ENCODE data around the gene FGF14. TPM values are rescaled to one million over a fixed set of nuclear protein-coding genes. Genes with fewer than 3 reads are reported as not detected.
"Not testable (repeated sequence)": the region's sequence is repeated elsewhere in the genome, so short reads cannot be mapped to it uniquely, and the experiment has no call there.

Gene FGF14
- polyA plus RNA-seq, 2 donors = 0.04 to 0.29 TPM

- H3K27ac ChIP-seq (ENCODE audit: low read depth in 2 of 2, low read length in 1 of 2) = no peak overlapping the region
- no peaks in the 10 kb centered on the region for H3K9me3 ChIP-seq (ENCODE audit: control insufficient read depth in 2 of 2, insufficient read depth in 1 of 2, low read depth in 1 of 2, low read length in 1 of 2)
- H3K27me3 ChIP-seq (ENCODE audit: control insufficient read depth in 1 of 2, insufficient read depth in 2 of 2, low read length in 2 of 2) = no peaks in the 10 kb centered on the region
- no peak overlapping the region for H3K4me3 ChIP-seq (ENCODE audit: low read depth in 1 of 2, low read length in 2 of 2)
- no peaks in the 10 kb centered on the region for H3K4me1 ChIP-seq (ENCODE audit: control insufficient read depth in 2 of 2, insufficient read depth in 2 of 2, low read length in 1 of 2)
- 80 to 86% methylated on average over 4 of the region's 4 CpGs for WGBS, 2 donors
- no peaks in the 10 kb centered on the region for H3K36me3 ChIP-seq (ENCODE audit: control insufficient read depth in 2 of 2, insufficient read depth in 2 of 2, low read length in 1 of 2)
These were observed 555.1 kb downstream of the FGF14 start for GRCh38 chr13:101846701-101847100.

- Histone ChIP-seq H3K9me3 (ENCODE audit: control insufficient read depth in 2 of 2, insufficient read depth in 1 of 2, low read depth in 1 of 2, low read length in 1 of 2) (no peaks in the 10 kb centered on the region), H3K4me3 (ENCODE audit: low read depth in 1 of 2, low read length in 2 of 2) (no peak overlapping the region), H3K4me1 (ENCODE audit: control insufficient read depth in 2 of 2, insufficient read depth in 2 of 2, low read length in 1 of 2) (no peaks in the 10 kb centered on the region), H3K27me3 (ENCODE audit: control insufficient read depth in 1 of 2, insufficient read depth in 2 of 2, low read length in 2 of 2) (no peaks in the 10 kb centered on the region), H3K36me3 (ENCODE audit: control insufficient read depth in 2 of 2, insufficient read depth in 2 of 2, low read length in 1 of 2) (no peaks in the 10 kb centered on the region), H3K27ac (ENCODE audit: low read depth in 2 of 2, low read length in 1 of 2) (no peak overlapping the region)
- WGBS, 2 donors = 72 to 82% methylated on average over 2 of the region's 2 CpGs
These were observed 555.6 kb downstream of the FGF14 start for GRCh38 chr13:101846249-101846648.

- WGBS, 2 donors = 60 to 63% methylated on average over 4 of the region's 4 CpGs
- H3K4me1 ChIP-seq (ENCODE audit: control insufficient read depth in 2 of 2, insufficient read depth in 2 of 2, low read length in 1 of 2) = no peaks in the 10 kb centered on the region
- H3K27ac ChIP-seq (ENCODE audit: low read depth in 2 of 2, low read length in 1 of 2) = no peak overlapping the region
- no peaks in the 10 kb centered on the region for H3K36me3 ChIP-seq (ENCODE audit: control insufficient read depth in 2 of 2, insufficient read depth in 2 of 2, low read length in 1 of 2)
- no peaks in the 10 kb centered on the region for H3K27me3 ChIP-seq (ENCODE audit: control insufficient read depth in 1 of 2, insufficient read depth in 2 of 2, low read length in 2 of 2)
- no peak overlapping the region for H3K4me3 ChIP-seq (ENCODE audit: low read depth in 1 of 2, low read length in 2 of 2)
- no peaks in the 10 kb centered on the region for H3K9me3 ChIP-seq (ENCODE audit: control insufficient read depth in 2 of 2, insufficient read depth in 1 of 2, low read depth in 1 of 2, low read length in 1 of 2)
These were observed 556.4 kb downstream of the FGF14 start for GRCh38 chr13:101845245-101846020.

GRCh38 chr13:101841698-101842097 lies 560.1 kb downstream of the FGF14 start:
- H3K27ac ChIP-seq (ENCODE audit: low read depth in 2 of 2, low read length in 1 of 2) = no peak overlapping the region
- 30 to 33% methylated on average over 3 of the region's 3 CpGs for WGBS, 2 donors
- H3K9me3 ChIP-seq (ENCODE audit: control insufficient read depth in 2 of 2, insufficient read depth in 1 of 2, low read depth in 1 of 2, low read length in 1 of 2) = no peaks in the 10 kb centered on the region
- H3K4me3 ChIP-seq (ENCODE audit: low read depth in 1 of 2, low read length in 2 of 2) = no peak overlapping the region
- H3K36me3 ChIP-seq (ENCODE audit: control insufficient read depth in 2 of 2, insufficient read depth in 2 of 2, low read length in 1 of 2) = no peaks in the 10 kb centered on the region
- no peaks in the 10 kb centered on the region for H3K27me3 ChIP-seq (ENCODE audit: control insufficient read depth in 1 of 2, insufficient read depth in 2 of 2, low read length in 2 of 2)
- H3K4me1 ChIP-seq (ENCODE audit: control insufficient read depth in 2 of 2, insufficient read depth in 2 of 2, low read length in 1 of 2) = no peaks in the 10 kb centered on the region

- Histone ChIP-seq H3K4me1 (ENCODE audit: control insufficient read depth in 2 of 2, insufficient read depth in 2 of 2, low read length in 1 of 2) (no peaks in the 10 kb centered on the region), H3K27ac (ENCODE audit: low read depth in 2 of 2, low read length in 1 of 2) (no peak overlapping the region), H3K4me3 (ENCODE audit: low read depth in 1 of 2, low read length in 2 of 2) (no peak overlapping the region), H3K9me3 (ENCODE audit: control insufficient read depth in 2 of 2, insufficient read depth in 1 of 2, low read depth in 1 of 2, low read length in 1 of 2) (no peaks in the 10 kb centered on the region), H3K36me3 (ENCODE audit: control insufficient read depth in 2 of 2, insufficient read depth in 2 of 2, low read length in 1 of 2) (no peaks in the 10 kb centered on the region), H3K27me3 (ENCODE audit: control insufficient read depth in 1 of 2, insufficient read depth in 2 of 2, low read length in 2 of 2) (no peaks in the 10 kb centered on the region)
- WGBS, 2 donors = 54 to 64% methylated on average over 2 of the region's 2 CpGs
These were observed 563.5 kb downstream of the FGF14 start for GRCh38 chr13:101838323-101838722.

GRCh38 chr13:101837778-101838177 lies 564.1 kb downstream of the FGF14 start:
- H3K4me1 ChIP-seq (ENCODE audit: control insufficient read depth in 2 of 2, insufficient read depth in 2 of 2, low read length in 1 of 2); H3K4me3 ChIP-seq (ENCODE audit: low read depth in 1 of 2, low read length in 2 of 2); H3K27me3 ChIP-seq (ENCODE audit: control insufficient read depth in 1 of 2, insufficient read depth in 2 of 2, low read length in 2 of 2); H3K36me3 ChIP-seq (ENCODE audit: control insufficient read depth in 2 of 2, insufficient read depth in 2 of 2, low read length in 1 of 2); H3K27ac ChIP-seq (ENCODE audit: low read depth in 2 of 2, low read length in 1 of 2); H3K9me3 ChIP-seq (ENCODE audit: control insufficient read depth in 2 of 2, insufficient read depth in 1 of 2, low read depth in 1 of 2, low read length in 1 of 2): not testable (repeated sequence)
- 85 to 90% methylated on average over 4 of the region's 4 CpGs for WGBS, 2 donors

- no peaks in the 10 kb centered on the region for H3K27me3 ChIP-seq (ENCODE audit: control insufficient read depth in 1 of 2, insufficient read depth in 2 of 2, low read length in 2 of 2)
- 66 to 67% methylated on average over 2 of the region's 2 CpGs for WGBS, 2 donors
- no peaks in the 10 kb centered on the region for H3K4me1 ChIP-seq (ENCODE audit: control insufficient read depth in 2 of 2, insufficient read depth in 2 of 2, low read length in 1 of 2)
- no peak overlapping the region for H3K4me3 ChIP-seq (ENCODE audit: low read depth in 1 of 2, low read length in 2 of 2)
- no peaks in the 10 kb centered on the region for H3K36me3 ChIP-seq (ENCODE audit: control insufficient read depth in 2 of 2, insufficient read depth in 2 of 2, low read length in 1 of 2)
- H3K9me3 ChIP-seq (ENCODE audit: control insufficient read depth in 2 of 2, insufficient read depth in 1 of 2, low read depth in 1 of 2, low read length in 1 of 2) = no peaks in the 10 kb centered on the region
- no peak overlapping the region for H3K27ac ChIP-seq (ENCODE audit: low read depth in 2 of 2, low read length in 1 of 2)
These were observed 564.6 kb downstream of the FGF14 start for GRCh38 chr13:101837288-101837687.

GRCh38 chr13:101835920-101836319 lies 565.9 kb downstream of the FGF14 start:
- no peaks in the 10 kb centered on the region for H3K27me3 ChIP-seq (ENCODE audit: control insufficient read depth in 1 of 2, insufficient read depth in 2 of 2, low read length in 2 of 2)
- no peak overlapping the region for H3K27ac ChIP-seq (ENCODE audit: low read depth in 2 of 2, low read length in 1 of 2)
- no peaks in the 10 kb centered on the region for H3K9me3 ChIP-seq (ENCODE audit: control insufficient read depth in 2 of 2, insufficient read depth in 1 of 2, low read depth in 1 of 2, low read length in 1 of 2)
- no peaks in the 10 kb centered on the region for H3K36me3 ChIP-seq (ENCODE audit: control insufficient read depth in 2 of 2, insufficient read depth in 2 of 2, low read length in 1 of 2)
- H3K4me3 ChIP-seq (ENCODE audit: low read depth in 1 of 2, low read length in 2 of 2) = no peak overlapping the region
- H3K4me1 ChIP-seq (ENCODE audit: control insufficient read depth in 2 of 2, insufficient read depth in 2 of 2, low read length in 1 of 2) = no peaks in the 10 kb centered on the region

- Histone ChIP-seq H3K9me3 (ENCODE audit: control insufficient read depth in 2 of 2, insufficient read depth in 1 of 2, low read depth in 1 of 2, low read length in 1 of 2) (no peaks in the 10 kb centered on the region), H3K27ac (ENCODE audit: low read depth in 2 of 2, low read length in 1 of 2) (no peak overlapping the region), H3K4me1 (ENCODE audit: control insufficient read depth in 2 of 2, insufficient read depth in 2 of 2, low read length in 1 of 2) (no peaks in the 10 kb centered on the region), H3K27me3 (ENCODE audit: control insufficient read depth in 1 of 2, insufficient read depth in 2 of 2, low read length in 2 of 2) (no peaks in the 10 kb centered on the region), H3K4me3 (ENCODE audit: low read depth in 1 of 2, low read length in 2 of 2) (no peak overlapping the region), H3K36me3 (ENCODE audit: control insufficient read depth in 2 of 2, insufficient read depth in 2 of 2, low read length in 1 of 2) (no peaks in the 10 kb centered on the region)
- WGBS, 2 donors = 79 to 81% methylated on average over 3 of the region's 3 CpGs
These were observed 568.2 kb downstream of the FGF14 start for GRCh38 chr13:101833671-101834070.

GRCh38 chr13:101830035-101830434 lies 571.8 kb downstream of the FGF14 start:
- no peaks in the 10 kb centered on the region for H3K36me3 ChIP-seq (ENCODE audit: control insufficient read depth in 2 of 2, insufficient read depth in 2 of 2, low read length in 1 of 2)
- no peak overlapping the region for H3K4me3 ChIP-seq (ENCODE audit: low read depth in 1 of 2, low read length in 2 of 2)
- 63 to 78% methylated on average over 2 of the region's 2 CpGs for WGBS, 2 donors
- no peaks in the 10 kb centered on the region for H3K27me3 ChIP-seq (ENCODE audit: control insufficient read depth in 1 of 2, insufficient read depth in 2 of 2, low read length in 2 of 2)
- H3K9me3 ChIP-seq (ENCODE audit: control insufficient read depth in 2 of 2, insufficient read depth in 1 of 2, low read depth in 1 of 2, low read length in 1 of 2) = no peaks in the 10 kb centered on the region
- no peaks in the 10 kb centered on the region for H3K4me1 ChIP-seq (ENCODE audit: control insufficient read depth in 2 of 2, insufficient read depth in 2 of 2, low read length in 1 of 2)
- H3K27ac ChIP-seq (ENCODE audit: low read depth in 2 of 2, low read length in 1 of 2) = no peak overlapping the region
